Endodermal cell (in vitro differentiated cells): Measurements from ENCODE around the gene DOCK4. TPM values are rescaled to one million over a fixed set of nuclear protein-coding genes. Genes with fewer than 3 reads are reported as not detected.

Experiments
- DNase-seq: peaks from one replicate; pipeline ENCODE4 v3.0.0-alpha.2; 2017
- H3K27ac ChIP-seq: 2 replicates; pipeline ENCODE4 v1.5.1; 2013; ENCODE audit warnings: mild to moderate bottlenecking, low read depth, low read length, moderate library complexity
- H3K27me3 ChIP-seq: 2 replicates; pipeline ENCODE4 v1.6.1; 2013; ENCODE audit warnings: mild to moderate bottlenecking, low read length, moderate library complexity; ENCODE audit not compliant: insufficient read depth, control insufficient read depth, poor library complexity, severe bottlenecking
- H3K36me3 ChIP-seq: 2 replicates; pipeline ENCODE4 v1.7.0; 2013; ENCODE audit warnings: mild to moderate bottlenecking, low read length, moderate library complexity; ENCODE audit not compliant: control insufficient read depth, insufficient read depth
- H3K4me1 ChIP-seq: one replicate; pipeline ENCODE4 v1.7.0; 2013; ENCODE audit warnings: low read length; ENCODE audit not compliant: control insufficient read depth, insufficient read depth
- H3K4me3 ChIP-seq: 2 replicates; pipeline ENCODE4 v1.5.1; 2013; ENCODE audit warnings: mild to moderate bottlenecking, low read length, moderate library complexity
- H3K9ac ChIP-seq: 2 replicates; pipeline ENCODE4 v1.6.1; 2013; ENCODE audit warnings: mild to moderate bottlenecking, low read length, moderate library complexity; ENCODE audit not compliant: poor library complexity, severe bottlenecking; ENCODE audit errors: extremely low read depth
- H3K9me3 ChIP-seq: 2 replicates; pipeline ENCODE4 v1.6.1; 2013; ENCODE audit warnings: mild to moderate bottlenecking, low read length, moderate library complexity; ENCODE audit not compliant: control insufficient read depth
- H3K27ac Mint-ChIP-seq: 2 replicates; pipeline ENCODE4 v1.8.0; 2020; ENCODE audit warnings: mixed read lengths
- H3K27me3 Mint-ChIP-seq: 2 replicates; pipeline ENCODE4 v1.8.0; 2021; ENCODE audit warnings: mild to moderate bottlenecking, mixed read lengths; ENCODE audit not compliant: insufficient read depth
- H3K36me3 Mint-ChIP-seq: 2 replicates; pipeline ENCODE4 v1.8.0; 2020; ENCODE audit warnings: low read depth, mixed read lengths
- H3K4me1 Mint-ChIP-seq: 2 replicates; pipeline ENCODE4 v1.8.0; 2020; ENCODE audit warnings: mixed read lengths
- H3K4me3 Mint-ChIP-seq: 2 replicates; pipeline ENCODE4 v1.8.0; 2020; ENCODE audit warnings: mild to moderate bottlenecking, moderate library complexity, mixed read lengths
- H3K9me3 Mint-ChIP-seq: 2 replicates; pipeline ENCODE4 v1.8.0; 2020; ENCODE audit warnings: mild to moderate bottlenecking, mixed read lengths
- CTCF ChIP-seq: fragments of 200-600 bp; sonication (generic); conservative IDR thresholded peaks from 2 replicates; pipeline ENCODE4 v1.5.0; 2021; ENCODE audit warnings: antibody characterized with exemption, mild to moderate bottlenecking
- WGBS, 2 experiments: methylation state at CpG; one replicate each; pipeline versions ENCODE4 v1.1.5 to v1.1.7; 2013; ENCODE audit warnings: missing lambda C conversion rate in 2 of 2, mixed read lengths in 1 of 2; ENCODE audit not compliant: insufficient coverage in 1 of 2, insufficient read length in 1 of 2; 5-methylcytosine and 5-hydroxymethylcytosine counted together
- total RNA-seq, 2 donors: library from RNA; stranded (reverse); fragmentation: NEBNext Ultra II Directional in 1 of 2; extraction: Animal tissue kit (Norgen Biotek cat#: 25700) in 1 of 2; gene quantifications; 2 replicates in 1 of 2; 3 replicates in 1 of 2; pipeline ENCODE4 v1.2.1, GENCODE V29; 2021

The DOCK4 gene
- total RNA-seq, 2 donors from 2014 or later: 11.2 to 15.3 TPM

GRCh38 chr7:112031689-112032088 is 174.5 kb downstream of the DOCK4 start:
- H3K4me3 Mint-ChIP-seq: no peak overlapping the region
- H3K36me3 Mint-ChIP-seq: no peaks in the 10 kb centered on the region
- H3K4me1 Mint-ChIP-seq: peaks cover 32% of the 10 kb centered on the region
- Histone ChIP-seq H3K9ac (no peak overlapping the region), H3K4me3 (no peak overlapping the region), H3K4me1 (no peaks in the 10 kb centered on the region), H3K36me3 (no peaks in the 10 kb centered on the region), H3K9me3 (no peaks in the 10 kb centered on the region), H3K27me3 (peaks cover 36% of the 10 kb centered on the region), H3K27ac (no peak overlapping the region)
- WGBS, 2 experiments: 93 to 95% methylated on average over 4 to 5 of the region's 5 CpGs
- peaks cover 23% of the 10 kb centered on the region for H3K27me3 Mint-ChIP-seq
- H3K27ac Mint-ChIP-seq: no peak overlapping the region
- no peak for TF ChIP-seq CTCF
- H3K9me3 Mint-ChIP-seq: no peaks in the 10 kb centered on the region
- DNase-seq: no peak

- Histone ChIP-seq H3K36me3 (no peaks in the 10 kb centered on the region), H3K9me3 (no peaks in the 10 kb centered on the region), H3K9ac (no peak overlapping the region), H3K4me1 (no peaks in the 10 kb centered on the region), H3K27ac (no peak overlapping the region), H3K27me3 (peaks cover 15% of the 10 kb centered on the region), H3K4me3 (no peak overlapping the region)
- no peak overlapping the region for H3K4me3 Mint-ChIP-seq
- no peak for DNase-seq
- no peaks in the 10 kb centered on the region for H3K36me3 Mint-ChIP-seq
- no peak overlapping the region for H3K27ac Mint-ChIP-seq
- TF ChIP-seq CTCF: no peak
- peaks cover 16% of the 10 kb centered on the region for H3K27me3 Mint-ChIP-seq
- H3K9me3 Mint-ChIP-seq: no peaks in the 10 kb centered on the region
- peaks cover 8% of the 10 kb centered on the region for H3K4me1 Mint-ChIP-seq
- WGBS, 2 experiments: 88 to 89% methylated on average over 2 of the region's 2 CpGs
These were observed 180.6 kb downstream of the DOCK4 start for GRCh38 chr7:112025556-112025955.

- Histone ChIP-seq H3K4me3 (no peak overlapping the region), H3K27ac (no peak overlapping the region), H3K4me1 (no peaks in the 10 kb centered on the region), H3K9ac (no peak overlapping the region), H3K36me3 (no peaks in the 10 kb centered on the region), H3K9me3 (no peaks in the 10 kb centered on the region), H3K27me3 (no peaks in the 10 kb centered on the region)
- TF ChIP-seq CTCF: no peak
- H3K27me3 Mint-ChIP-seq: peaks cover under 1% of the 10 kb centered on the region
- no peak for DNase-seq
- no peaks in the 10 kb centered on the region for H3K36me3 Mint-ChIP-seq
- H3K4me1 Mint-ChIP-seq: peaks cover 16% of the 10 kb centered on the region
- no peak overlapping the region for H3K27ac Mint-ChIP-seq
- no peak overlapping the region for H3K4me3 Mint-ChIP-seq
- 95 to 98% methylated on average over 4 to 6 of the region's 6 CpGs for WGBS, 2 experiments
- H3K9me3 Mint-ChIP-seq: no peaks in the 10 kb centered on the region
These were observed 182.4 kb downstream of the DOCK4 start for GRCh38 chr7:112023786-112024185.
